Cortex of kidney (tissue), 1 donor: ENCODE data around the gene LEMD2.

Source experiments
- DNase-seq: peaks from one replicate; lab custom pipeline; 2025; lab: John Stamatoyannopoulos, UW

Gene LEMD2

DNA sequence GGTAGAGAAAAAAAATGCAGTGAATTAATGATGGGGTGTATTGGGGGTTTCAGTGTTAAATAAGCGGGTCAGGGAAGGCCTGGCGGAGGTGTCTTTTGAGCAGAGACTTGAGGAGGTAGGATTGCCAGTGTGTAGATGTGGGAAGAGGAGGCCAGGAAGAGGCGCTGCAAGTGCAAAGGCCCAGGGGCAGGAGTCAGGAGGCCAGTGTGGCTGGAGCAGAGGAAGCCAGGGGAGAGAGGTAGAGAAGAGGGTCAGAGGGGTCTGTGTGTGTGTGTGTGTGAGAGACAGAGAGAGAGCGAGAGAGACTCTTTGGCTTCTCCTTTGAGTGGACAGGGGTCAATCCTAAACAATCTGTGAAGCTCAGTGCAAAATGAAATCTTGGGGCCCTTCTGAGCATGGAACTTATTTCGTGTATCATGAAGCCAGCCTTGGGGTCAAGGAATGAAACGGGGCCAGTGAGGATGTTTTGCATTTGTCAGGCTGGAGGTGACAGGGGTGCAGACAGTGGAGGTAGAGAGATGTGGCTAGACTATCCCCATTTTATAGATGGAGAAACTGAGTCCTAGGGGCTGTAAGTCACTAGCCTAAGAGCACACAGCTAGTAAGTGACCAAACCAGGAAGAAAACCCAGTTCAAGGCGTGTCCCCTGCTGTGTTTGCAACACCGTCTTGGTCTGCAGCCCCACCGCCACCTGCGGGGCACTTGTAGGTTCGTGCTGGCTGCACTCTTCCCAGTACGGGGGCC is 32.5 kb downstream of the LEMD2 start:
- no peak for DNase-seq

DNA sequence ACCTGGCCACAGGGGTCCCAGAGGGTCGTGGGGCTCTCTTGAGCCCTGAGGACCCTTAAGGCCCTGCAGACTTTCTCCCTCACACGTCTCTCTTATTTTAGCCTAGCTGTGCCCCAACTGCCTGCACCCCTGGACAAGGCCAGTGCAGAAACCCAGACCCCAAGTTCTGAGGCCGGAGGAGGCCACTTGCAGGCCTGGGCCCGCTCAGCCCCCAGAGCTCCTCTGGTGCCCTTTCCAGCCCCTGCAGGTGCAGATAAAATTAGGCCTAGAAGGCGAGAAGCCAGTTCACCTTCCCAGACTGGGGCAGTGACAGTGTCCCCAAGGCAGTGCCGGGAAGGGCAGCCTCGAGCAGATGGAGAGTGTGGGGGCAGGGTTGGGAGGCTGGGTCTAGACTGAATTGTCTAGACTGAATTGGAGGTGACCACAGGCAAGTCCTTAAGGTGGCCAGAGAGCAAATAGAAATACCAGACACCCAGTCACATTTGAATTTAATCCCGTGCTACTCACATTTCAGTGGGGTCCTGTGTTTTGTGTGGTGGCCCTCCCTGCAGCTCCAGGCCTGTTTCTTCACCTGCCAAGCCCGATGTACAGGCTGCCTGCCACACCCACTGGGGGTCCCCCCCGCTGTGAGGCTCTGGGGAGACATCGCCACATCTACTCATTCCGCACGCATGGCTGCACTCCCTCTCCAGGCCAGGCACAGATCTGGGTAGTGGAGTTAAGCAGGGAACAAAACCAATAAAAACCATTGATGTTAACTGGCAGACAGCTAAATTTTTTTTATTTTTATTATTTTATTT is 33.7 kb downstream of the LEMD2 start:
- no peak for DNase-seq

DNA sequence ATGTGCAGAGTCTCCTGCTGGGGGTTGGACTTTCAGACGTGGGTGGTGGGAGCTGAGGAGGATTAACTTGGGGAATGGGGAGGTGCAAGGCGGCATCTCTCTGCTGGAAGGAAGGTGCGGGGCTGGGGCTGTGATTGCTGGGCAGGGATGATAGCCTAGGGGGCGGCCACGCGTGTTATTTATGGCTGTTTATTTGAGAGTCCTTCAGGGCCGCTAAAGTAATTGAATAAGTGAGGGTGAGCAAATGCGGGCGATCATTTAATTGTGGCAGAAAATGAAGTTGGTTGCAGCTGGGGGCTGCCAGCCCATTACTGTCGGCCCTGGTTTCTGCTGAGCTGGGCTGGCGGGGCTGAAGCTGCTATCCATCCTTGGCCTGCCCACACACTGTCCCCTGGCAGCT is 34.7 kb downstream of the LEMD2 start:
- no peak for DNase-seq

DNA sequence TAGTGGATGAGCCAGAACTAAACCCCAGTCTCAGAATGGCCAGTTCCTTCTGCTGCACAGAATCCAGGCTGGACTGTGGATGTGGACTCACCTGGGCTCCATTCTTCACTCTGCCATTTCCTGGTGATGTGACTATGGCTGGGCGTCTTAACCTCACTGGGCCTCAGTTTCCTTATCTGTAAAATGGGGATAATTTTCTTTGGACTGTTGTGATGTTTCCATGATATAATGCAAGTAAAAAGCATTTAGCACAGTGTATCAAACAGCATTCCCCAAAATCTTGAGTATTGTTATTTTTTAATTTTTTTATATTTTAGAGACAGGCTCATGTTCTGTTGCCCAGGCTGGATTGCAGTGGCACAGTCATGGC is 36.3 kb downstream of the LEMD2 start:
- no peak for DNase-seq

DNA sequence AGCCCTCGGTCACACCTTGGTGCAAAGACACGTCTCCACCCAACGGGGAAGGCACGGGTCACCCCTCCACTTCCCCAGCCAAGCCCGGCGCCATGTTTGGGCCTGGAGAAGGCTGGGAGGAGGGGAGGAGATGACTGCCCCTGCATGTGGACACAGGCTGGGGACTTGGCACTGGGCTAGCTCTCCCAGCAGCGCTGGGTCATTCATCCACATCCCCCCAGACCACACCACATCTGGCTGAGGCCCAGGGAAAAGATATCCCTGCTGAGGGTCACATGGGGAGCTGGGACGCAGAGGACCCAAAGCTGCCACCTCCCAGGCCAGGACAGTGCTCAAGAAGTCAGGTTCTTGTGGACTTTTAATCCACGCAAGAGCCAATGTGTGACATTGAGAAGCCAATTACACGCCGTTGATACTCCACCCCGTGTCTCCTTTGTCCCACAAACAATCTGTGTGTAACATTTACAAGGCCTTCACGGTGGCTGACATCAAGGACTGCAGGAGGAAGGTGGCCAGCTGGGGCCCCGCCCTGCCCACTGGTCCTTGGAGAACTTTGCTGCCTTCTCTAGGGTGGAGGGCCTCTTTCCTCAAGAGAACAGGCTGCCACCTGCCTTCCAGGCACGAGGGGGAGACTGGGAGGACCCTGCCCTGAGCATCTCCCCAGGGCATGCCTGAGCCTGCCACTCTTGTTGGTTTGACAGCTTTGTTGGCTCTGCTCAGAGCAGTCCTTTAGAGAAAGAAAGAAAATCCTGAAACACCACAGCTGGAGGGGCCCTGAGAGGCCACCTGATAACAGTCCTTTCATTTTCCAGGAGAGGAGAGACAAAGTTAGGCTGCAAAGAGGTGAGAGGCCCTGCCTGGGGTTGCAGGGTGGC is 36.9 kb downstream of the LEMD2 start:
- no peak for DNase-seq

DNA sequence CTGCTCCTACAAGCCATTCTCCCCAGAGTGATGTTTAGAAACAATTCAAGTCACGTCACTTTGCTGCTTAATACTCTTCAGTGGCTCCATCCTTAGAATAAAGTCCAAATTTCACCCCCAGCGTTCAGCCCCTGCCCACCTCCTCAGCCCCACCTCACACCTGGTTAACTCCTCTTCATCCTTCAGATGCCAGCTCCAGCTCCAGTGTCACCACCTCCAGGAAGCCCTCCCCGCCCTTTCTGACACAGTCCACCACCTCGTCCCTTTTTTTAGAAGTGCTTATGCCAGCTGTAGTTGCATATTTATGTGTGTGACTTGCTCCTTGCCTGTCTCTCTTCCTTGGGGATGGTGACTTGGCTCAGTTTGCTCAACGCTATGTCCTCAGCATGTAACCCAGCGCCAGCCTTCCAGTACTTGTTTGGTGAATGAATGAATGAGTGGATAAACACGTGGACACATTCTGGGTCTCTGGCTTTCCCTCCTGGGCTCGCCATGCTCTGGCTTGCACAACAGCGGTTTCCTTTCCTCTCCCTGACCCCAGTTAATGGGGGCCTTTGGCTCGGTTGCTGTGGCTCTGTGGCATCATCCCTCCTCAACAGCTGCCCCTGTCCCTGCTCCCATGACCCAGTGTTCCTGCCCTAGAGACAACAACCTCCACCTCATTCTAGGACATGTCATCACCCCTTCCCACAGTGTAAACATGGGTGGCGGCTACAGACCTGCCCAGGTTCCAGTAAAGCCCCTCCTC is 38.5 kb downstream of the LEMD2 start:
- DNase-seq: no peak

DNA sequence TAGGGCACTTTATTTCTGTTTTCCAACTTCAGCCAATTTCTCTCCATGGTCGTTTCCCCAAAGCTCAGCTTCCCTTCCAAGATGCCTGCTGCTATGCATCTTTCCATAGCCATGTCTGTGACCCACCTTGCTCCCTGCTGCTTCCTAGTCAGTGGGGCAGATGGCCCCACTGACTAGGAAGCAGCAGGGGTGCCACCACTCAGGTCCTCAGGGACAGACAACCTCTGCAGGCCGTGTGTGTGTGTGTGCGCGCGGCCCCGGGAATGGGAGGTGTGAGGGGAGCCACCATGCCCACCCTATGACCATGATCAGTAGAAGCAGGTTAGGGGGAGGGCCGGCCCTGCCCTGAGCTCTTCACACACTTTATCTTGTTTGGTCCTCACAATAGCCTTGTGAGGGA is 39.5 kb downstream of the LEMD2 start:
- no peak for DNase-seq

DNA sequence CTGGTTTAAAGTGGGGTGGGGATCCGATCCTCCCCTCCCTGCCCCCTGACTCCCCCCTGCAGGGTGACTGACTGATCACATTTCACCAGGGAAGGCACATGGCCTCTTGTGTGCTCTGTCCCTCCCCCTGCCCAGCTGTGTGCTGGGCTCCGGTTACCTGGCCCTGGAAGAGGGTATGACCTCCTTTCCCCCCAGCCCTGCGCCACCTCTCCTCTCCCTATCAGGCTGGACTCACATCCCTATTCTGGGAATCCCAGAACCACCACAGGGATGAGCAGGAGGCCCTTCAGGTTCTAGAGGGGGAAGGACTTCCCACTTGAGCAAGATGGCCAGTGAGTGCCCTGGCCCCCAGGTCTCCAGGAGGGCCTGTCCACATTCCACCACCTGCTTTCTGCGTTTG is 40.1 kb downstream of the LEMD2 start:
- no peak for DNase-seq

DNA sequence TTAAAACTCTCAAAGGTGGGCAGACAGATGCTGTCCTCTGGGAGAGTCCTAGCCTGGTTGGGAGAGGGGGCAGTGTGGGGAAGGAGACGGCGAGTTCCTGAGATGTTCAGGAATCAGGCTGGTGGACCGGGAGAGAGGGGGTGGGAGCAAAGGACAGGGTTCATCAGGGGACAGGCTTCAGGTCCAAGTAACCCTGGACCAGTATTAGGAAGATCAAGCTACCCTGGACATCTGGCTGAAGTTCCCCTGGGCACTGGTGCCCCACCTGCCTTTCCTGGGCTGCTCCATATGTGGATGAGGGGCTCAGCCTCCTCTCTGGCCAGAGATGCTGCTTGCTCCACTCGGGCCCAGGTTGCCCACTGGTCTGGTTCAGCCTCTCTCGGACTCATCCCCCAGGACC is 41.1 kb downstream of the LEMD2 start:
- DNase-seq: no peak

DNA sequence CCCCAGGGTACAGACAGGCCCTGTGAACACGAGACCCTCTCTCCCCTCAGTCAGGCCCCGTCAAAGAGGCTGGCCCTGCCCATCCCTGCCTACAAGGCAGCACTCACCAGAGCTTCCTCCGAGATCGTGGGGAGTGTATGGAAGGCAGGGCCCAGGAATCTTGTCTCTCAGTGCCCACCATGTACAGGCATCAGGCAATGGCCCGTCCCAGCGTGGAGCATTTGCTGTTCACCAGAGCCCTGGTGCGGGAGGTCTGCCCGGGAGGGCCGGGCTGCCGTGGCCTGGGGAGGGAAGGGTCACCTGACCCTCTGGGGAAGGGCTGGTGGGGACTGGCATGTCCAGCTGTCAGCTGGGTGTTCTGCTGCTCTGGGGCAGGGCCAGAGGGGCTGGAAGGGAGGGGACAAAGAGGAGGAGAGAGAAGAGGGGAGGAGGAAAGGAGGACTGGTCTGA is 42.3 kb downstream of the LEMD2 start, which contains the start of gene IP6K3:
Gene IP6K3 (minus strand): TSS at position 255 of the 450 bp plus-strand sequence. CDS start 11,429 bp downstream, outside the sequence.
- no peak for DNase-seq

DNA sequence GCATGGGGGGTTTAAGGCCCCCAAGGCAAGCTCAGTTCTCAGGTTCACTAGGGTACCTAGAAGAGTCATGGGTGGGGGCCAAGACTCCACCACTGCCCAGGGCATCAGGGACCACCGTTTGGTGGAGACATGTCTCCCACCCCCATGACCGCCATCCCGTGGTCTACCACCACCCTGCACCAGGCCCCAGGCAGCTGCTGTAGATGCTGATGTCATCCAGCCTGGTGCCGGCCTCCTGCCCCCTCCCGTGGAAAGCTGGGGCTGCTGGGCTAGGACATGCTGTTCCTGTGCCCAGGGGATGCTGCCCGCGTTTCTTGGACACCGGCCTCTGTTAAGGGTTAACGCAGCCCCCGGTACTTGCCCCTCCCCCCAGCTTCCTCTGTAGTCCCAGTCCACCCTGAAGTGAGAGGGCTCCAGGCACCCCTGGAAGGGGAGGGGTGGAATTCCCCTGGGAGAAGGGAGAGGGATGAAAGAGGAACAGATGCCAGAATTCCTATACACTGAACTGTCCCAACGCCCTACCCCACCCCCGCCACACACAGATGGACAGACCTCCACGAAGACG is 42.8 kb downstream of the LEMD2 start:
- DNase-seq: no peak

DNA sequence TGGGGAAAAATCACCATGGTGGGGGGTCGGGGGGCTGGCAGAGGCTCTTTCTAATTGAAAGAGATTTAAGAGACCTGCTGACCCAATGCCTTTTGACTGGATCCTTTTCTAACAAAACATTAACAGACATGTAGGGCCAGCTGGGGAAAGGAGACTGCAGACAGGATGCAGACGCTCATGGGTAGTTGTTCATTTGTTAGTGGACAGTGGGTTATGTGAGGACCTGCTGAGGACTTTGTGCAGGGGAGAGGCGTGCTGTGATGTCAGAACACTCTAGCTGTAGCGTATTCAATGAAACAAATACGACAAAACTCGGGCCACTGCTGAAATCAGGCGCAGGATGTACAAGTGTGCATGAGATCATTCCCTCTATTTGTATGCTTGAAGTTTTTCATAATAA is 43.4 kb downstream of the LEMD2 start:
- DNase-seq: no peak

DNA sequence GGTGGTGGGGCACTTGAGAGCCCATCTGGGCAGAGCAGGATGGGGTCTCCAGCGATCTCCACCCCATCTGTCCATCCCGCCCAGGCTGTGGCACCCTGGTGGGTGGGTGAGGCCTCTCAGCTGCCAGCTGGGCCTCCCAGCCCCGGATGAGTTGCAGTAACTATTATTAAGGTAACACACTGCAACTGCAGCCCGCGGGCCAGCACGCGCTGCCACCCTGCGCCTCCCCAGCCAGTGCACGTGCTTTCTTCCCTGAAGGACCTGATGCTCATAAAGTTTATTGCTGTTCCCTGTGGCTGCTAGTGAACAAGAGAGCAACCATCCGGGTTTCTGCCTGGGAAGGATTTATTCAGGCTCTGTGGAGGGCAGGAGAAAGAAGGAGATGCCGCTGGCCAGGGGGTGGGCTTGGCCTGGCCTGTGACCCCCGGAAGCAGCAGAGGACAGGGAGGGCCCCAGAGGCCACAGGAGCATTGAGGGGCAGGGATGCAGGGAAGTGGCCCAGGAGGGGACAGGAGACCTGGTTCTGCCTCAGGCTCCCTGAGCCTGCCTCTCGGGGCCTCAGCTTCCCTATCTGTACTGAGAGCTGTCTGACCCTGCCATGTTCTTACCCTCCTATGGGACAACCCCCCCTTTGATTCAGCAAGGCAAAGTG is 43.9 kb downstream of the LEMD2 start:
- no peak for DNase-seq

DNA sequence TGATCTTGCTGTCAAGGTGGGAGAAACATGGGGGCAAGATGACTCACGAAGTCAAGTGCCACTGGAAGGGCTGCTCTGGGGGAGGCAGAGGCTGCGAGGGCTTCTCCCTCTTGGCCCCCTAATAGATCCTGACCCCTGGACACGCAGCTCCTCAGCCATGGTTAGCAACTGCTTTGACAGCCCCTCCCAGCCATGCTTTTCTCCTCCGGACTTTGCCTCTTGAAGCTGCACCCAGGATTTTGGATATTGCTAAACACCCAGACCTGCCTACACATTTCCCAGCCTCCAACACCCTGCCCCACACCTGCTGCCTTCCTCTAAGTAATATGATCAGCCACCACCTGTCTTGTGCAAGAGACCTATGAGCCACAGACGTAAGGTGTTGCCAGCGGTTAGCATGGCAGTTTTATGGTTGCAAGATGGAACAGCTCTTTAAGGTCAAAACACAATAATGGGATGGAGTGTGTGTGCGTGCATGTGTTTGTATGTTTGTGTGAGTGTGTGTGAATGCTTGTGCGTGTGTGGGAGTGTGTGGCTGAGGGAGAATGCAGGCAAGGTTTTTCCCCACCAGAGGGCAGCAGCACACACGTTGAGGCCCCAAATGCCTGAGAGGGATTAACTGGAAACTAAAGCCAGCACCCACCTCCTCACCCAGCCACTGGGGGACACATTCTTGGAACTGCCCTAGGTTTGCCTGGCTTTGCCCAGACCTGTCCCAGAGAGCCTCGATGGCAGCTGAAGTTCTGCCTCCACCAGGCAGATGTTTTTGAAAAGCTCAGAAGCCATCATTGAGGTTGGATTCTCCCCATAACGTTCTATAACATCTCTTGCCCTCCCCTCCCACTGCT is 44.7 kb downstream of the LEMD2 start:
- no peak for DNase-seq

DNA sequence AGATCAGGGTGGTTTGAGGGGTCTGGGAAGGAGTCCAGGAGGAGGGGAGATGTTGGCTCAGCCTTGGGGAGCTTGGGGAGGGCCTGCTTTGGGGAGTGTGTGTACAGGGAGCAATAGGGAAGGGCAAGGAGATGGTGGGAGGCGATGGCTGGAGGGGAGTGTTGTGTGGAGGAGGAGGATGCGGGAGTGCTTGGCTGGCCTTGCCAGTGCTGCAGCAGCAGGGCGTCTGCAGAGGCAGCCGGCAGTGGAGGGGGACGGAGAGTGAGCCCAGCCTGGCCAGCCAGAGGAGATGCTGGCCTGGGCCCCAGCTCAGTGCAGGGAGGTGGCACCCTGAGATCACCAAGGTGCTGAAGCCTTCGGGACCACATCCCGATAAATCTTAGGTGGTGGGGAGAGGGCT is 46.1 kb downstream of the LEMD2 start:
- DNase-seq: no peak

DNA sequence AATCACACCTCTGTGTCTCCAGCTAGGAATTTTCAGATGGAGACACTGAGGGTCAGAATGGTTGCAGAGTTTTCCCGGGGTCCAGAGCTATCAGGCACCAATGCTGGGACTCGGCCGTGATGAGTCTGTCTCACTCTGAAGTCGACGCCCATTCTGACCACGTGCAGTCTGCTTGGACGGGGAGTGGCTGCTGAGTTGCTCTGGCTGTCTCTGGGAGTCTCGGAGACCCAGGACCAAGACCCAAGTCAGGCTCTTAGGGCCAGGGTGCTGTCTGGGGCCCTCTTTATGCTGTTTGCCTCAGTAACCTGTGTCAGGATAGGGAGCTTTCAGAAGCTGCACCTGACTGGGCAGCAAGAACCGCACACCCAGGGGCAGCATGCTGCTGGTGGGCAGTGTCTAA is 46.8 kb downstream of the LEMD2 start:
- DNase-seq: no peak

DNA sequence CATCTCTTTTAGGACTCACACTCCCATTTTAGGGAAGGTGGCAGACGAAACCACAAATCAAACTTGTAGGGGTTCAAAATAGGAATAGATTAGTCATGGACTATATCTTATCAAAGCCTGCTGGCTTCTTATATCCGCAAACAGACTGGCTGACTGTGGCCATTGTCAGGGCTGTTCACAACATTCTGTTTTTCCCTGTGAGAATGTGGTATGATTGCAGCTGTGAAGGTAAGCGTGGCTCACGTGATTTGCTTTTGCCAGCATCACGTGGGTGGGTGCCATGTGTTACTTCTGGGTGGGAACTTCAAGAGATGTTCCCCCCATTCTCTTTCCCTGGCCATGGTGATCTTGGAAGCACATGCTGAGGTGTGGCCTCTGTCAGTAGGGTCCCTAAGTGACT is 48.1 kb downstream of the LEMD2 start:
- DNase-seq: no peak

DNA sequence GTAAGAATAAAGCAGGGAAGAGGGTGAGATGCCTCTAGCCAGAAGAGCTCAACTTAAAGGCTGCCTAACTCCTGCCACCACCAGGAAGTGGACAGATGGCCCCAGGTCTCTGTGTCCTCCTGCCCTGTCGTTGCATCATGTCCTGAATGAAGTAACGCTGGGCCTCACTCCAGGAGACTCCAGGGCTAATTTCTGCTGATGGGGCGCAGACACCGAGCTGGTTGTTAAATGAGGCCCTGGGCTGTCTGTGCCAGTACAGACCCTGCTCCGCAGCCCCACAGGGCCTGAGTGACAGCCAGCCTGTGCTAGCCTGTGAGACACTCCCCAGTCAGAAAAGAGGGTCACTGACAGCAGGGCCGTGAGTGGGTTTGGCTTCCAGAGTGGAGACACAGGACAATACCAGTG is 48.7 kb downstream of the LEMD2 start:
- no peak for DNase-seq

DNA sequence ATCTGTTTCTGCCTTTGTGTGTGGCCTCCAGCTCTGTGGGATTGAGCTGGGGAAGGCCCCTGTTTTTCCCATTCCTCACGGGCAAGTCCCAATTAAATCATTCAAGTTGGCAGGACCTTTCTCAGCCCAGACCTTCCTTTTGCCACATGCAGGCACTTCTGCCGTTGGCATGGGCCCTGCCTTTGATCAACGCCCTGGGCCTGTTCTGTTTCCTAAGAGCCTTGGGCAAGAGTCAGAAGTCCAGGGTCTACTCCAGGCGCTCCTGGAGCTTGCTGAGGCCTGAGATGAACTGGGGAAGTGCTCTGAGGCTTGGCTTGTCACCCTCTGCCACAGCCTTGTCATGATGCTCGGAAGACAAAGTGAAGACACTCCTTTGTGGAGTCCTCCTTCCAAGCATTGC is 49.4 kb downstream of the LEMD2 start:
- DNase-seq: no peak

DNA sequence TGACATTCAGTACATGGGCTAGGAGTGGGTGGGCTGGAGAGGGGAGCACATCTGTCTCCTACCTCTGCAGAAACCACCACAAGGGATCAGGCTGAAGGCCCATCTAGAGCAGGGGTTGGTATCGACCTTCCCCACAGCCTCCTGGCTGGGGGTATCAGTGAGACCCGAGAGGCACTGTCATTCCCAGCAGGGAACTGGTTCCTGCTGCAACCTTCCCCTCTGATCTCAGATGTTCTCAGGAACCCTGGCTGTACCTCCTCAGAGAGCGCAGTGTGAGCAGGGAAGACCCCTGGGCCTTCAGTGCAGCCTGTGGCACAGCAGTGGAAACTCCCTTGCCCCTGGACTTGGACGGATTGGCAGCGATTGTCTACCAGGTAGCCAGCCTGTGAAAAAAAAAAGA is 50.1 kb downstream of the LEMD2 start:
- DNase-seq: no peak
